NB4 (cell line): ENCODE results near the gene BSG.

Experiments
- DNase-seq: peaks from one replicate; pipeline ENCODE4 v3.0.0; 2010; ENCODE audit warnings: low read depth
- H3K4me3 ChIP-seq: one replicate; pipeline ENCODE4 v1.5.1; 2011; ENCODE audit warnings: mild to moderate bottlenecking, low read depth, low read length, moderate library complexity
- CTCF ChIP-seq: IDR thresholded peaks from one replicate; pipeline ENCODE4 v1.5.1; 2012; ENCODE audit warnings: low read depth, low read length
- MAX ChIP-seq: IDR thresholded peaks from 2 replicates; pipeline ENCODE4 v1.6.1; 2011; ENCODE audit warnings: low read depth, low read length
- MYC ChIP-seq: IDR thresholded peaks from 2 replicates; pipeline ENCODE4 v1.6.1; 2011; ENCODE audit warnings: low read depth, low read length
- POLR2A ChIP-seq: IDR thresholded peaks from 2 replicates; pipeline ENCODE4 v1.6.1; 2011; ENCODE audit warnings: mild to moderate bottlenecking; ENCODE audit not compliant: insufficient read length; ENCODE audit errors: extremely low read depth

BSG gene

DNA sequence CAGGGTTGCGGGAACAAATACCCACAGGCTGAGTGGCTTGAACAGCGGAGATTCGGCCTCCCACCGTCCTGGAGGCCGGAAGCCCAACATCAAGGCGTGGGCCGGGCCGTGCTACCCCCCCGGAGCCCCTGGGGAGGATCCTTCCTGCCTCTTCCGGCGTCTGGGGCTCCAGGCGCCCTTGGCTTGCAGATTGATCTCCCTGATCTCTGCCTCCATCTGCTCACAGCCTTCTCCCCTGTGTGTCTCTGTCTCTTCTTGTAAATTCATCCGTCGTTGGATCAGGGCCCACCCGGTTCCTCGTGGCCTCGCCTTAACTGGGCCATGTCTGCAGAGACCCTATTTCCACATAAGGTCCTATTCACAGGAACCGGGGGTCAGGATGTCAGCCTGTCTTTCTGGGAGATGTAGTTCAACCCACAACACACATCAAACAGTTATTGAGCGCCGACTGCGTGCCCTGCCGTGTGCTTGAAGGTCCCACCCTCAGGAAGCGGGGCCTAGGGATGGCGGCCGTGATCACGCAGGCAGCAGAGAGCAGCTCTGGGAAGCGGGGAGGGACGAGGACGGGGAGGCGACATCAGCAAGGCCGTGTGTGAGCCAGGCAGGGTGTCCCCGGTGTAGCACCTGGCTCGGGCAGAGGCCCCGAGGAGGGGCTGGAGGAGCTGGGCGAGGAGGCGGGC is 38.5 kb downstream of the BSG start:
- TF ChIP-seq CTCF (no peak), MYC (peak; percentile 30), MAX (peak; percentile 27; the same call in 1 of the 2 replicates)
- peak overlapping the region; percentile 36 for H3K4me3 ChIP-seq

GRCh38 chr19:611481-611868 is 39.1 kb downstream of the BSG start:
- TF ChIP-seq POLR2A = no peak
- TF ChIP-seq CTCF = no peak
- peak overlapping the region; percentile 36 for H3K4me3 ChIP-seq
- DNase-seq = peak; percentile 57

More for the DNA sequence above, 38.5 kb downstream of the BSG start:
- peak; percentile 93 for DNase-seq

- no peak overlapping the region for H3K4me3 ChIP-seq
- DNase-seq = no peak
- no peak for TF ChIP-seq MYC
- TF ChIP-seq MAX = no peak
- TF ChIP-seq CTCF = no peak
- no peak for TF ChIP-seq POLR2A
Measured at GRCh38 chr19:612941-613340, 40.5 kb downstream of the BSG start.

DNA sequence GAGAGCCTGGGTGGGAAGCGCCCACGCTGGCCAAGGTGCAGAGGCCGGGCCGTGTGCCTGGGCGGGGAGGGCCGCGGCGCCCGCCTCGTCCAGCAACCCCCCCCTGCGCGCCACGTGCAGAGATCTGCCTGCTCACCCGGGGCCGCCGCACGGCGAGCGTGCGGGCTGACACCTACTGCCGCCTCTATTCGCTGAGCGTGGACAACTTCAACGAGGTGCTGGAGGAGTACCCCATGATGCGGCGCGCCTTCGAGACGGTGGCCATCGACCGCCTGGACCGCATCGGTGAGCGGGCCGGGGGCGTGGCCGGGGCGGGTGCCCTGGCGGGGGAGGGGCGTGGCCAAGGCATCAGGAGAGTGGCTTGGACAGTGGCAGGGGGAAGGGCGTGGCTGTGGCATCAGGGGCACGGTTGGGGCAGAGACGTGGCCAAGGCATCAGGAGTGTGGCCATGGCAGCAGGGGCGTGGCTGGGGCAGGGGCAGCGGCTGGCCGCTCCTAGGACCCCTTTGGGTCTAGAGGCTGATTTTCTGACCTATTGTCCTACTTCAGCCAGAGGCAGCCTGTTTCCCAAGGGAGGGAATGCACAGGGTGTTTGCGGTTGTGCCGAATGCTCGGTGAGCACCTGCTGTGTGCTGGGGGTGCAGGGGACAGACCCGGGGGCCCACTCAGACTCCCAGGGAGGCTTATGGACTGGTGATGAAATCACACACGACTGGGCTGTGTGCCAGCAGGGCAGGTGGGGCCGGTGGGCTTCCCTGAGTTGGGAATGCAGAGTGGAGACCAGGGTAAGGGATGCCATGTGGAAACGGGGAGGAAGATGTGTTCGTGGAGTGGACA is 41.6 kb downstream of the BSG start:
- H3K4me3 ChIP-seq = no peak overlapping the region
- no peak for TF ChIP-seq POLR2A
- no peak for DNase-seq

GRCh38 chr19:615619-616018 is 43.2 kb downstream of the BSG start:
- TF ChIP-seq MAX (no peak), POLR2A (no peak)
- no peak overlapping the region for H3K4me3 ChIP-seq
- DNase-seq = no peak

DNA sequence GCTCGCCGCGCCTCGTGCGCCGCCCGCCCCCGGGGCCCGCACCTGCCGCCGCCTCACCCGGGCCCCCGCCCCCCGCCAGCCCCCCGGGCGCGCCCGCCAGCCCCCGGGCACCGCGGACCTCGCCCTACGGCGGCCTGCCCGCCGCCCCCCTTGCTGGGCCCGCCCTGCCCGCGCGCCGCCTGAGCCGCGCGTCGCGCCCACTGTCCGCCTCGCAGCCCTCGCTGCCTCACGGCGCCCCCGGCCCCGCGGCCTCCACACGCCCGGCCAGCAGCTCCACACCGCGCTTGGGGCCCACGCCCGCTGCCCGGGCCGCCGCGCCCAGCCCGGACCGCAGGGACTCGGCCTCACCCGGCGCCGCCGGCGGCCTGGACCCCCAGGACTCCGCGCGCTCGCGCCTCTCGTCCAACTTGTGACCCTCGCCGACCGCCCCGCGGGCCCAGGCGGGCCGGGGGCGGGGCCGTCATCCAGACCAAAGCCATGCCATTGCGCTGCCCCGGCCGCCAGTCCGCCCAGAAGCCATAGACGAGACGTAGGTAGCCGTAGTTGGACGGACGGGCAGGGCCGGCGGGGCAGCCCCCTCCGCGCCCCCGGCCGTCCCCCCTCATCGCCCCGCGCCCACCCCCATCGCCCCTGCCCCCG is 43.8 kb downstream of the BSG start:
- H3K4me3 ChIP-seq = no peak overlapping the region
- no peak for DNase-seq
- TF ChIP-seq CTCF (no peak), POLR2A (no peak)
